IMR-90 (cell line): ENCODE results near the gene LCE1D. TPM values are rescaled to one million over a fixed set of nuclear protein-coding genes. Genes with fewer than 3 reads are reported as not detected.

Source experiments
- ATAC-seq: fragments of 200-7000 bp; cut with Tn5 transposase; 2 replicates; pipeline ENCODE4 v1.9.1; 2020; ENCODE audit warnings: low read depth, mild to moderate bottlenecking, moderate library complexity
- BruUV-seq: library from RNA; stranded (reverse); fragments of 400-500 nt; replicated peaks from 2 replicates; lab custom pipeline; 2021; lab: Mats Ljungman, UMichigan
- CTCF ChIA-PET: fragments of 300-600 bp; formaldehyde crosslinking; extraction: SDS; loops from one replicate; lab custom pipeline; 2021; ENCODE audit warnings: antibody characterized with exemption; lab: Yijun Ruan, JAX
- POLR2A ChIA-PET: fragments of 300-600 bp; sonication (Branson Sonifier 250); formaldehyde crosslinking; loops from one replicate; lab custom pipeline; 2022; ENCODE audit warnings: antibody characterized with exemption; ENCODE audit not compliant: unreplicated experiment; lab: Charles Lee
- DNase-seq: peaks from one replicate; pipeline ENCODE4 v3.0.0; 2013
- H2AFZ ChIP-seq: replicated peaks from 2 replicates; pipeline ENCODE3; 2013; ENCODE audit warnings: low read length, mild to moderate bottlenecking; ENCODE audit not compliant: poor library complexity
- H2AK5ac ChIP-seq: 2 replicates; pipeline ENCODE4 v1.6.1; 2013; ENCODE audit warnings: low read depth, low read length, inconsistent platforms
- H2AK9ac ChIP-seq: replicated peaks from 2 replicates; pipeline ENCODE3; 2013; ENCODE audit warnings: mild to moderate bottlenecking, low read depth, low read length, moderate library complexity; ENCODE audit not compliant: poor library complexity
- H2BK120ac ChIP-seq: 2 replicates; pipeline ENCODE4 v1.6.1; 2013; ENCODE audit warnings: low read depth, low read length, inconsistent platforms
- H2BK15ac ChIP-seq: 3 replicates; pipeline ENCODE4 v1.6.1; 2013; ENCODE audit warnings: low read depth, low read length, inconsistent platforms
- H2BK20ac ChIP-seq: 2 replicates; pipeline ENCODE4 v1.6.1; 2013; ENCODE audit warnings: low read depth, mild to moderate bottlenecking, inconsistent platforms, low read length, moderate library complexity
- H2BK5ac ChIP-seq: 2 replicates; pipeline ENCODE4 v1.6.1; 2013; ENCODE audit warnings: mild to moderate bottlenecking, low read depth, low read length, inconsistent platforms; ENCODE audit not compliant: poor library complexity, severe bottlenecking
- H3K14ac ChIP-seq: replicated peaks from 2 replicates; pipeline ENCODE4 v1.6.1; 2013; ENCODE audit warnings: low read depth, low read length, inconsistent platforms
- H3K18ac ChIP-seq: 2 replicates; pipeline ENCODE4 v1.6.1; 2013; ENCODE audit warnings: low read depth, low read length, control low read depth
- H3K23ac ChIP-seq: 2 replicates; pipeline ENCODE4 v1.6.1; 2013; ENCODE audit warnings: low read depth, low read length, inconsistent platforms
- H3K27ac ChIP-seq: 2 replicates; pipeline ENCODE4 v1.5.1; 2013; ENCODE audit warnings: mild to moderate bottlenecking, control low read depth, low read length; ENCODE audit not compliant: insufficient read depth
- H3K27me3 ChIP-seq: 2 replicates; pipeline ENCODE4 v1.6.1; 2013; ENCODE audit warnings: low read length; ENCODE audit not compliant: control insufficient read depth, insufficient read depth
- H3K36me3 ChIP-seq: 2 replicates; pipeline ENCODE4 v1.6.1; 2013; ENCODE audit warnings: low read length, mixed read lengths; ENCODE audit not compliant: control insufficient read depth, insufficient read depth
- H3K4ac ChIP-seq: 2 replicates; pipeline ENCODE4 v1.6.1; 2013; ENCODE audit warnings: low read depth, low read length, inconsistent platforms
- H3K4me1 ChIP-seq: 2 replicates; pipeline ENCODE4 v1.6.1; 2013; ENCODE audit warnings: low read length, mixed read lengths; ENCODE audit not compliant: control insufficient read depth, insufficient read depth
- H3K4me2 ChIP-seq: 2 replicates; pipeline ENCODE4 v1.6.1; 2013; ENCODE audit warnings: low read depth, mild to moderate bottlenecking, control low read depth, low read length, moderate library complexity
- H3K4me3 ChIP-seq: 2 replicates; pipeline ENCODE4 v1.5.1; 2013; ENCODE audit warnings: low read depth, mild to moderate bottlenecking, control low read depth, low read length, moderate library complexity; ENCODE audit not compliant: insufficient read depth
- H3K56ac ChIP-seq: 2 replicates; pipeline ENCODE4 v1.6.1; 2013; ENCODE audit warnings: low read length, inconsistent platforms; ENCODE audit not compliant: insufficient read depth; ENCODE audit errors: extremely low read depth
- H3K79me1 ChIP-seq, 2 experiments: 2 replicates each; pipeline ENCODE4 v1.6.1; 2013; ENCODE audit warnings: low read length in 2 of 2, inconsistent platforms in 1 of 2, low read depth in 1 of 2
- H3K9ac ChIP-seq: 2 replicates; pipeline ENCODE4 v1.6.1; 2013; ENCODE audit warnings: low read depth, low read length, control low read depth
- H3K9me1 ChIP-seq: 2 replicates; pipeline ENCODE4 v1.6.1; 2013; ENCODE audit warnings: low read length, inconsistent platforms; ENCODE audit not compliant: insufficient read depth
- H3K9me3 ChIP-seq: 2 replicates; pipeline ENCODE4 v1.6.1; 2013; ENCODE audit warnings: low read length; ENCODE audit not compliant: control insufficient read depth, insufficient read depth
- H4K20me1 ChIP-seq: 2 replicates; pipeline ENCODE4 v1.6.1; 2013; ENCODE audit warnings: low read length, inconsistent platforms; ENCODE audit not compliant: insufficient read depth
- H4K5ac ChIP-seq: 2 replicates; pipeline ENCODE4 v1.6.1; 2013; ENCODE audit warnings: mild to moderate bottlenecking, low read depth, low read length, control low read depth
- H4K8ac ChIP-seq, 2 experiments: 2 replicates each; pipeline ENCODE4 v1.6.1; 2013; ENCODE audit warnings: low read depth in 2 of 2, low read length in 2 of 2, control low read depth in 1 of 2, inconsistent platforms in 1 of 2
- H4K91ac ChIP-seq: 2 replicates; pipeline ENCODE4 v1.6.1; 2013; ENCODE audit warnings: low read depth, low read length, inconsistent platforms; ENCODE audit not compliant: insufficient read depth
- BHLHE40 ChIP-seq: fragments of 150-350 bp; IDR thresholded peaks from 2 replicates; pipeline ENCODE4 v1.6.1; 2016; ENCODE audit warnings: mild to moderate bottlenecking, low read depth, low read length
- CEBPB ChIP-seq: IDR thresholded peaks from 2 replicates; pipeline ENCODE4 v1.6.1; 2012; ENCODE audit warnings: low read depth, low read length, improper control_type of control experiment
- ELK1 ChIP-seq: fragments of 150-350 bp; IDR thresholded peaks from 2 replicates; pipeline ENCODE4 v1.6.1; 2016; ENCODE audit warnings: low read depth, mild to moderate bottlenecking, low read length, moderate library complexity, borderline replicate concordance
- FOS ChIP-seq: fragments of 150-350 bp; IDR thresholded peaks from 2 replicates; pipeline ENCODE4 v1.6.1; 2016; ENCODE audit warnings: low read depth, low read length
- MAFK ChIP-seq: IDR thresholded peaks from 2 replicates; pipeline ENCODE4 v1.6.1; 2012; ENCODE audit warnings: low read depth, low read length, improper control_type of control experiment
- MXI1 ChIP-seq: IDR thresholded peaks from 2 replicates; pipeline ENCODE4 v1.6.1; 2012; ENCODE audit warnings: low read depth, mild to moderate bottlenecking, low read length, moderate library complexity, borderline replicate concordance
- RAD21 ChIP-seq: IDR thresholded peaks from 2 replicates; pipeline ENCODE4 v1.6.1; 2012; ENCODE audit warnings: low read length, improper control_type of control experiment
- WGBS, 2 experiments: methylation state at CpG; one replicate each; pipeline versions ENCODE4 v1.1.5 to v1.1.7; 2013; ENCODE audit warnings: missing lambda C conversion rate in 2 of 2; ENCODE audit not compliant: insufficient read length in 1 of 2; ENCODE audit errors: extremely low coverage in 2 of 2; 5-methylcytosine and 5-hydroxymethylcytosine counted together
- dilution Hi-C: fragments of 300-500 bp; cut with HindIII; formaldehyde crosslinking; loops from one replicate; pipeline ENCODE4 v1.14.3; 2018; ENCODE audit warnings: low sequenced_read_pairs; ENCODE audit not compliant: unreplicated experiment
- in situ Hi-C: fragments of 300-500 bp; cut with MboI; formaldehyde crosslinking; loops from 3 replicates; pipeline ENCODE4 v1.14.3; 2019; ENCODE audit warnings: low sequenced_read_pairs, inconsistent platforms, mixed read lengths
- intact Hi-C: fragments of 100-400 bp; cut with micrococcal nuclease; formaldehyde crosslinking; loops from 2 replicates; pipeline ENCODE4 v1.10.0; 2022
- polyA plus RNA-seq, 3 experiments: library from polyadenylated mRNA; depleted of rRNA; stranded (reverse); fragments of >200 nt; gene quantifications; 2 replicates each; pipeline ENCODE4 v1.2.3, GENCODE V29; 2012; ENCODE audit warnings: low replicate concordance in 1 of 3
- total RNA-seq: library from RNA; depleted of rRNA; stranded (reverse); fragments of >200 nt; gene quantifications from 2 replicates; pipeline ENCODE4 v1.2.3, GENCODE V29; 2012

LCE1D gene
- total and polyA plus RNA-seq, 2 of the 4 experiments (the other 2 are of a cell fraction) = not detected

- ChIA-PET CTCF (interaction anchor here (0.6 kb wide), 1 partner anchor 519 kb away, joined by 5 read pairs; no protein-coding TSS in a partner anchor), POLR2A (no interaction called here)
- intact Hi-C loops = no loop called here
- no peak overlapping the region for H3K14ac ChIP-seq
- H4K20me1 ChIP-seq = no peaks in the 10 kb centered on the region
- dilution Hi-C loops = no loop called here
- no peak overlapping the region for H2AK9ac ChIP-seq
- H3K56ac ChIP-seq = no peak overlapping the region
- H3K4me2 ChIP-seq = peak overlapping the region; percentile 45; the same call in 1 of the 2 replicates
- no peak overlapping the region; the same call in 1 of the 2 replicates for H2BK20ac ChIP-seq
- H4K91ac ChIP-seq = no peak overlapping the region
- in situ Hi-C loops = no loop called here
- no peak overlapping the region; the same call in 1 of the 2 replicates for H3K27ac ChIP-seq
- peak overlapping the region; percentile 74 for H2BK120ac ChIP-seq
- H3K4me1 ChIP-seq = no peaks in the 10 kb centered on the region
- ATAC-seq = peak; percentile 44
- peak; percentile 70 for DNase-seq
- TF ChIP-seq CEBPB (peak; percentile 71), MAFK (peak; percentile 3; the same call in 1 of the 2 replicates), RAD21 (no peak), FOS (0 out of 2 replicates have a peak, but pooled peaks have one; percentile 12), MXI1 (0 out of 2 replicates have a peak, but pooled peaks have one; percentile 18), ELK1 (no peak), BHLHE40 (0 out of 2 replicates have a peak, but pooled peaks have one; percentile 5)
- peak overlapping the region; percentile 87 for H2BK5ac ChIP-seq
- BruUV-seq = no TSS peak
- no peaks in the 10 kb centered on the region for H3K79me1 ChIP-seq
- no peak overlapping the region for H3K4ac ChIP-seq
- H3K36me3 ChIP-seq = no peaks in the 10 kb centered on the region
- no peak overlapping the region for H2AFZ ChIP-seq
- H3K9me3 ChIP-seq = no peaks in the 10 kb centered on the region
- no peak overlapping the region for H2AK5ac ChIP-seq
- no peaks in the 10 kb centered on the region for H3K27me3 ChIP-seq
- H4K8ac ChIP-seq = no peak overlapping the region
- H2BK15ac ChIP-seq = no peak overlapping the region
- H3K23ac ChIP-seq = no peak overlapping the region
- no peaks in the 10 kb centered on the region for H3K9me1 ChIP-seq
- H3K18ac ChIP-seq = peak overlapping the region; percentile 17; the same call in 1 of the 2 replicates
- H3K9ac ChIP-seq = no peak overlapping the region
- no peak overlapping the region for H3K4me3 ChIP-seq
- H4K5ac ChIP-seq = no peak overlapping the region
- no CpG with 5 or more reads among the region's 1 CpG for WGBS, 2 experiments
These were observed 44.3 kb upstream of the LCE1D start for GRCh38 chr1:152752225-152752624.
